ENCODE measurements around the gene LRRTM4.

DNA sequence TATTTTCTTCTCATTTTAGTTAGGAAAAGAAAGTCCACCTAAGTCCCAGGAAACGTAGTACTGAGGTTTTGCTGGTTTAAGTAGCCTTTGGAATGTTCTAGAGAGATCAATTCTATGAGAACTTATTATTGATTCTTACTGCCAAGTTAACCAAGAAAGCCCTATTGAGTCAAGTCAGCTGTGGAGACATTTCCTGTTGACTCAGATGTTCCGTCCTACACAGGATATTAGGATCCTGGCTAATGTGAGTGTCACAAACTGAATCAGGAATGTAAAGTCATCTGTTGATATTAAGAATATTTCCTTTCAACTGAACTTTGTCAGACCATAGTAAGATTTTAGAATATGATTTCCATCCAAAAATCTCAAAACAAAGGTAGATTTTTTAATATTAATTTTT, 654.3 kb downstream of the LRRTM4 start:
- TF ChIP-seq CREB1 (CRISPR knock-in tag; IDR thresholded peaks at IDR 0.05): no peak
- no peak for TF ChIP-seq MXD4 (CRISPR knock-in tag; IDR thresholded peaks at IDR 0.05; ENCODE audit: borderline replicate concordance)
- TF ChIP-seq GABPB1 (CRISPR knock-in tag; IDR thresholded peaks at IDR 0.05): no peak
- TF ChIP-seq, protein P1, sequence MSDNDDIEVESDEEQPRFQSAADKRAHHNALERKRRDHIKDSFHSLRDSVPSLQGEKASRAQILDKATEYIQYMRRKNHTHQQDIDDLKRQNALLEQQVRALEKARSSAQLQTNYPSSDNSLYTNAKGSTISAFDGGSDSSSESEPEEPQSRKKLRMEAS (CRISPR knock-in tag; IDR thresholded peaks at IDR 0.05): no peak
- TF ChIP-seq GTF2I (CRISPR knock-in tag; conservative IDR thresholded peaks at IDR 0.05): no peak
- TF ChIP-seq, protein P2, sequence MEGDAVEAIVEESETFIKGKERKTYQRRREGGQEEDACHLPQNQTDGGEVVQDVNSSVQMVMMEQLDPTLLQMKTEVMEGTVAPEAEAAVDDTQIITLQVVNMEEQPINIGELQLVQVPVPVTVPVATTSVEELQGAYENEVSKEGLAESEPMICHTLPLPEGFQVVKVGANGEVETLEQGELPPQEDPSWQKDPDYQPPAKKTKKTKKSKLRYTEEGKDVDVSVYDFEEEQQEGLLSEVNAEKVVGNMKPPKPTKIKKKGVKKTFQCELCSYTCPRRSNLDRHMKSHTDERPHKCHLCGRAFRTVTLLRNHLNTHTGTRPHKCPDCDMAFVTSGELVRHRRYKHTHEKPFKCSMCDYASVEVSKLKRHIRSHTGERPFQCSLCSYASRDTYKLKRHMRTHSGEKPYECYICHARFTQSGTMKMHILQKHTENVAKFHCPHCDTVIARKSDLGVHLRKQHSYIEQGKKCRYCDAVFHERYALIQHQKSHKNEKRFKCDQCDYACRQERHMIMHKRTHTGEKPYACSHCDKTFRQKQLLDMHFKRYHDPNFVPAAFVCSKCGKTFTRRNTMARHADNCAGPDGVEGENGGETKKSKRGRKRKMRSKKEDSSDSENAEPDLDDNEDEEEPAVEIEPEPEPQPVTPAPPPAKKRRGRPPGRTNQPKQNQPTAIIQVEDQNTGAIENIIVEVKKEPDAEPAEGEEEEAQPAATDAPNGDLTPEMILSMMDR (IDR thresholded peaks at IDR 0.05): no peak
- TF ChIP-seq, protein P3, sequence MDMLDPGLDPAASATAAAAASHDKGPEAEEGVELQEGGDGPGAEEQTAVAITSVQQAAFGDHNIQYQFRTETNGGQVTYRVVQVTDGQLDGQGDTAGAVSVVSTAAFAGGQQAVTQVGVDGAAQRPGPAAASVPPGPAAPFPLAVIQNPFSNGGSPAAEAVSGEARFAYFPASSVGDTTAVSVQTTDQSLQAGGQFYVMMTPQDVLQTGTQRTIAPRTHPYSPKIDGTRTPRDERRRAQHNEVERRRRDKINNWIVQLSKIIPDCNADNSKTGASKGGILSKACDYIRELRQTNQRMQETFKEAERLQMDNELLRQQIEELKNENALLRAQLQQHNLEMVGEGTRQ (CRISPR knock-in tag; IDR thresholded peaks at IDR 0.05): no peak
- TF ChIP-seq, protein P4, sequence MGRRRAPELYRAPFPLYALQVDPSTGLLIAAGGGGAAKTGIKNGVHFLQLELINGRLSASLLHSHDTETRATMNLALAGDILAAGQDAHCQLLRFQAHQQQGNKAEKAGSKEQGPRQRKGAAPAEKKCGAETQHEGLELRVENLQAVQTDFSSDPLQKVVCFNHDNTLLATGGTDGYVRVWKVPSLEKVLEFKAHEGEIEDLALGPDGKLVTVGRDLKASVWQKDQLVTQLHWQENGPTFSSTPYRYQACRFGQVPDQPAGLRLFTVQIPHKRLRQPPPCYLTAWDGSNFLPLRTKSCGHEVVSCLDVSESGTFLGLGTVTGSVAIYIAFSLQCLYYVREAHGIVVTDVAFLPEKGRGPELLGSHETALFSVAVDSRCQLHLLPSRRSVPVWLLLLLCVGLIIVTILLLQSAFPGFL (CRISPR knock-in tag; IDR thresholded peaks at IDR 0.05; ENCODE audit: borderline replicate concordance): no peak

Measured in WTC11 (cell line).